ENCODE measurements around the gene RNF19B. TPM values are rescaled to one million over a fixed set of nuclear protein-coding genes. Genes with fewer than 3 reads are reported as not detected.
A peak's percentile ranks its signal among the peaks of the same experiment; 100 is the strongest.

Gene RNF19B
- total and polyA plus RNA-seq, 2 of the 13 experiments (the other 11 are each of a cell fraction or from before 2014, with no cell fraction given), result 15.3 to 22.5 TPM

DNA sequence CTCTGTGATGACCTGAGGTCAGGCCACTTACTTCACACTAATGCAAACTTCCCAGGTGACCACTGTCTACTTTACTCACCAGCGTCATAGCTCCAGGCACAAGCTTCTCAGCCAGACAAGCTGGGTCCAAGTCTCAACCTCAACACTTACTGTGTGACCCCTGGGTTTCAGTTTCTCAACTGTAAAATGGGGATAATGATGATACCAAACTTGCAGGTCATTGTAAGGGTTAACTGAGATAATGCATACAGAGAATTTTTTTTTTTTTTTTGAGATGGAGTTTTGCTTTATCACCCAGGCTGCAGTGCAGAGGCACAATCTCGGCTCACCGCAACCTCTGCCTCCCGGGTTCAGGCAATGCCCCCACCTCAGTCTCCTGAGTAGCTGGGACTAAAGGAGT lies 37.4 kb upstream of the RNF19B start:
- CTCF ChIA-PET (ENCODE audit: low intra/inter-chr PET ratio, low total read pairs), result no interaction called here
- no peak for FAIRE-seq

GRCh38 chr1:33001282-33001681 lies 36.7 kb upstream of the RNF19B start:
- intact Hi-C loops (cut with micrococcal nuclease; ENCODE audit: unreplicated experiment), result loop anchor here (10.0 kb wide), 1 partner anchor 54 kb away; no protein-coding TSS in a partner anchor
- Histone ChIP-seq H3K27me3 (ENCODE audit: control insufficient read depth in 1 of 2, insufficient read depth in 2 of 2, low read length in 2 of 2) (no peaks in the 10 kb centered on the region), H3K9me3 (ENCODE audit: low read length) (no peaks in the 10 kb centered on the region), H3K27ac (ENCODE audit: extremely low read length, insufficient read depth, low read length) (no peak overlapping the region), H3K4me2 (ENCODE audit: low read depth, low read length) (no peak overlapping the region), H3K36me3 (replicated peaks in 1 of 2; ENCODE audit: control insufficient read depth in 1 of 2, insufficient read depth in 2 of 2, low read length in 2 of 2) (no peaks in the 10 kb centered on the region), H2AFZ (ENCODE audit: low read length) (no peak overlapping the region), H3K9ac (ENCODE audit: insufficient read depth, low read depth, low read length) (no peak overlapping the region), H4K20me1 (ENCODE audit: insufficient read depth, low read length) (no peaks in the 10 kb centered on the region), H3K4me1 (ENCODE audit: insufficient read depth, low read length) (peaks cover 23% of the 10 kb centered on the region), H3K79me2 (ENCODE audit: insufficient read depth, low read length) (no peaks in the 10 kb centered on the region), H3K4me3 (replicated peaks in 1 of 3; ENCODE audit: insufficient read depth in 1 of 3, low read depth in 2 of 3, low read length in 3 of 3) (no peak overlapping the region)
- in situ Hi-C loops (cut with HindIII; ENCODE audit: extremely low pct_ligation_motif_present, low pct_unique_long_range_greater_than_20kb), result no loop called here
- no peak for TF ChIP-seq ZNF567 (CRISPR knock-in tag; IDR thresholded peaks at IDR 0.05; ENCODE audit: borderline replicate concordance)
- 0 out of 2 replicates have a peak, but pooled peaks have one; percentile 11 for TF ChIP-seq POLR2G (IDR thresholded peaks at IDR 0.05; ENCODE audit: low read depth, low read length)
- peak; percentile 45; the same call in 2 of the 3 replicates for ATAC-seq
- WGBS (ENCODE audit: low lambda C conversion rate), result 90% methylated on average over 2 of the region's 2 CpGs
- FAIRE-seq, result no peak
- CTCF ChIA-PET (ENCODE audit: low intra/inter-chr PET ratio, low total read pairs), result interaction anchor here (1.5 kb wide), 1 partner anchor 54 kb away, joined by 4 read pairs; no protein-coding TSS in a partner anchor
- DNase-seq (ENCODE audit: low spot score), result no peak
- no TSS peak for BruUV-seq (replicated peaks)
- POLR2A ChIA-PET, result interaction anchor here (1.5 kb wide), 1 partner anchor 37 kb away, joined by 3 read pairs; the partner anchor contains the start of gene RNF19B

More for the DNA sequence above, 37.4 kb upstream of the RNF19B start:
- no peak overlapping the region for H3K9ac ChIP-seq (ENCODE audit: insufficient read depth, low read depth, low read length)
- no peak overlapping the region for H2AFZ ChIP-seq (ENCODE audit: low read length)
- H3K9me3 ChIP-seq (ENCODE audit: low read length), result no peaks in the 10 kb centered on the region
- no peak for DNase-seq (ENCODE audit: low spot score)
- H3K79me2 ChIP-seq (ENCODE audit: insufficient read depth, low read length), result no peaks in the 10 kb centered on the region
- no peaks in the 10 kb centered on the region for H3K36me3 ChIP-seq (replicated peaks in 1 of 2; ENCODE audit: control insufficient read depth in 1 of 2, insufficient read depth in 2 of 2, low read length in 2 of 2)
- no peaks in the 10 kb centered on the region for H3K27me3 ChIP-seq (ENCODE audit: control insufficient read depth in 1 of 2, insufficient read depth in 2 of 2, low read length in 2 of 2)
- POLR2A ChIA-PET, result interaction anchor here (1.5 kb wide), 1 partner anchor 37 kb away, joined by 3 read pairs; the partner anchor contains the start of gene RNF19B
- 100% methylated on average over 4 of the region's 4 CpGs for WGBS (ENCODE audit: low lambda C conversion rate)
- in situ Hi-C loops (cut with HindIII; ENCODE audit: extremely low pct_ligation_motif_present, low pct_unique_long_range_greater_than_20kb) (no loop called here), intact Hi-C loops (cut with micrococcal nuclease; ENCODE audit: unreplicated experiment) (loop anchor here (10.0 kb wide), 1 partner anchor 53 kb away; no protein-coding TSS in a partner anchor)
- H3K4me3 ChIP-seq (replicated peaks in 1 of 3; ENCODE audit: insufficient read depth in 1 of 3, low read depth in 2 of 3, low read length in 3 of 3), result no peak overlapping the region
- BruUV-seq (replicated peaks), result no TSS peak
- H3K4me2 ChIP-seq (ENCODE audit: low read depth, low read length), result no peak overlapping the region
- H4K20me1 ChIP-seq (ENCODE audit: insufficient read depth, low read length), result no peaks in the 10 kb centered on the region
- TF ChIP-seq FOSL1 (CRISPR knock-in tag; IDR thresholded peaks at IDR 0.05; ENCODE audit: borderline replicate concordance) (no peak), NFYC (CRISPR knock-in tag; IDR thresholded peaks at IDR 0.05) (no peak)
- H3K4me1 ChIP-seq (ENCODE audit: insufficient read depth, low read length), result peaks cover 25% of the 10 kb centered on the region
- no peak overlapping the region for H3K27ac ChIP-seq (ENCODE audit: extremely low read length, insufficient read depth, low read length)
- no peak for ATAC-seq
